Measurements from ENCODE around the gene THSD4.

THSD4 gene

DNA sequence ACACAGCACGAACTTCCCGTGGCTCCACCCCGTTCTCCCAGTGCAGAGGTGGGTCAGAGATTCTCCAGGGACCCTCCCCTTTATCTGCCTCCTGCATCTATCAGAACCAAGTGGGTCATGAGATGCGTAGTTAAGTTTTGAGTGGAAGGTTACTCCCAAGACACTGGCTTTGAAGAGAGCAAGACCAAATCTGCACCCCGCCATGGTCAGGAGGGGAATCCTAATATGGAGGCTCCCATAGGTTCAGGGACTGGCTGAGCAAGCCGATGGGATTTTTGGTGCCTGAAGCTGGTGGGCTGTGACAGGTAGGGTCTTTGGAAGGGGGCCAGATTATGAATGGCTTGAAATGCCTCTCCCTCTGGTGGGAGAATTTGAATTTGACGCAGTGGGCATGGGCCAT lies 488.1 kb downstream of the THSD4 start:
- DNase-seq: no peak

GRCh38 chr15:71607383-71607782 lies 492.1 kb downstream of the THSD4 start:
- no peak for DNase-seq

DNA sequence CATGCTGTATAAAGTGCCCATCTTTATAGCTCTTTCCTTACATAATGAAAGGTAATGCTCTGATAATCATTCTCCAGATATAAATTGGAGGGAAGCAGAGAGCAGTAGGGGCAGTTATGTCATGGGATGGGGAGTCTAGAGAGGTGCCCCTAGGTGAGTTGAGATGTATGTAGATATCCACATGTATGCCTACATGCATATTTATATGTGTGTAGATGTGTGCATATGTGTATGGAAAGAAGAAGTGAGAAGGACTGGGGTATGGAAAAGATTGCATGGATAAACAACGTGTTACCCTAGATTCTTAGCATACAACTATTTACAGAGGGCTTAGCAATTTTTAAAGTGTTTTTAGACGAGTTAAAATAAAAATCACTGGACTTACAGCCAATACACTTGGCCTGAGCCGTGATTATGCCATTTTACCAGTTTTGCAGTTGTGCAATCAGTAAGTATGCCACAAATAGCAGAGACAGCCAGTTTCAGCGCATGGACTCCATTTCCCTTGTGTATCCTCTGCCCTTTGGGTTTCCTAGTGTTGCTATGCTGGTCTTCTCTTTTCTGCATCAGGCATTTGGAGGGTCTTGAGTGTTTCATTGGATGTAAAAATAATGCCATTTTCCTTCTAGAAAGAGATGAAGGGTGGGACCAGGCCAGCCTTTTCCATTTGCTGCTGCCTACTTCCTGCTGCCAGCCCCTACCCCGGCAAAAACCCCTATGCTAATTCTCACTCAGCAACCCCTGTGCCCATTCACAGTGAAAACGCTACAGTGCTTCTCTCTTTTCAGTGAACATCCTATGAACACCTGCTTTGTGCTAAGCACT lies 495.7 kb downstream of the THSD4 start:
- DNase-seq: no peak

GRCh38 chr15:71611553-71612396 lies 496.5 kb downstream of the THSD4 start:
- DNase-seq: no peak

- DNase-seq: no peak
These were observed 497.1 kb downstream of the THSD4 start for GRCh38 chr15:71612397-71612722.

DNA sequence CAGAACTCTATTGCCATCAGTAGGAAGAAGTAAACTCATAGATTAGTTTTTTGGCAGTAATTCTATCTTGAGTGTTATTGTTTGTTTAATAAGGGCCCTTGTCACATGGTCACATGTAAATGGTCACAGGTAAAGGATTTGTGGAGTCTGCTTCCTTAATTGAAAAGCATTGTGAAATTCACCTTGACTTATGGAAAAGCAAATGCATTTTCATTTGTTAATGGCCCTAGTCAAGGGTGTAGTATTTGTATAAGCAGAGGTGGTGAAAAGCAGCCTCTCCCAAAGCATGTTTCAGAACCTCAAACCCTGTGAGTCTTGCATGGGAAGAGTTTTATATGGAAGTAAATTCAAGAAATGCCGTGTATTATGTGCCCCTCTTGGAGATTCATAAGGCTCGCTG lies 497.6 kb downstream of the THSD4 start:
- no peak for DNase-seq

DNA sequence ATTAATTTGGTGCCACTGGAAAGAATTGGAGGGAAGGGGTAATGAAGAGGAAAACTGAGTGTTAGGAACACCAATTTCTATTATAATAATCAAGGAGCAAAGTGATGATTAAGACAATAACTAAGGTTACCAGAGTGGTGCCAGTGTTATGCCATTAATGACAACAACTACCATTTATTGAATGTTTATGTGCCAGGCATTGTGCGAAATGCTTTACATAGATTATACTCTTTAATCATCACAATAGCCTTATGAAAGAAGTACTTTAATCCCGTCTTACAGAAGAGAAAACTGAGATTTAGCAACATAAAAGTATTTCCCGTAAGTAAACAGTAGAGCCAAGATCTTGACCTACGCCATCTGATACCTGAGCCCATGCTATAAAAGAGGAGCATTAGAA lies 507.8 kb downstream of the THSD4 start:
- DNase-seq: no peak

DNA sequence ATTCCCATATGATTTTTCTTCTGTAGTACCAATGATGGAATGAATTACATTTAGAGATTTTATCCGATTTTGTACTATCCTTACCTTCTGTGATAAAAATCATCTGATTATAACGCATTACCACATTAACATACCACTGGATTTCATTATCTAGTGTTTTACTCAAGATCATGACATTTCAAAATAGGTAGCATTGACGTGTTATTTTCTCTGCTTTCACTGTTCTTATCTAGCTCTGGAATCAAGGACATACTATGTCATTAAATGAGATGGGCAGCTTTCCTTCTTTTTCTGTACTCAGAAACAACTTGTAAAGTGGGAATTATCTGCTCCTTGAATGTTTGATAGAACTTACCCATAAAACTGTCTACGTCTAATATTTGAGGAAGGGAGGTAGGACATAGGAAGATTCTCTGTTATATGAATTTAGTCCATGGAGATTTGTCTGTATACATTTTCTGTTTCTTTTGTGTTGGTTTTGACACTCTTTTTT lies 511.4 kb downstream of the THSD4 start:
- no peak for DNase-seq

GRCh38 chr15:71627188-71627587 lies 511.9 kb downstream of the THSD4 start:
- DNase-seq: no peak

DNA sequence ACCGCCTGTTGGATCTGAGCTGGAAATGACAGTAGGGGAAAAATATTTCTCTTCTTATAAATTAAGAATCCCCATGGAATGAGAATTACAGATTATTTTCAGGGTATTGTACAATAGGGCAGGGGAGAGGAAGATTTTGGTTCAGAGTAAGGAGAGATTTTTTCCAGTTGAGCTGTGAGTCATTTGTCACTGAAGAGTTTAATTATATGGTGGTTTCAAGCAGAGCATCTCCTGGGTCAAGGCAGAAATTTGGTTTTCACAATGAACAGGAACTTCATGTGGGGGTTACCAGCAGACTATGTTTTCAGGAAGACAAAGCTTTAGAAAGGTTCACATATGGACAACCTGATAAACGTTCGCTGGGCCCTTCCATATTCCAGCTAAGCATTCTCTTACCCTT lies 512.3 kb downstream of the THSD4 start:
- no peak for DNase-seq

DNA sequence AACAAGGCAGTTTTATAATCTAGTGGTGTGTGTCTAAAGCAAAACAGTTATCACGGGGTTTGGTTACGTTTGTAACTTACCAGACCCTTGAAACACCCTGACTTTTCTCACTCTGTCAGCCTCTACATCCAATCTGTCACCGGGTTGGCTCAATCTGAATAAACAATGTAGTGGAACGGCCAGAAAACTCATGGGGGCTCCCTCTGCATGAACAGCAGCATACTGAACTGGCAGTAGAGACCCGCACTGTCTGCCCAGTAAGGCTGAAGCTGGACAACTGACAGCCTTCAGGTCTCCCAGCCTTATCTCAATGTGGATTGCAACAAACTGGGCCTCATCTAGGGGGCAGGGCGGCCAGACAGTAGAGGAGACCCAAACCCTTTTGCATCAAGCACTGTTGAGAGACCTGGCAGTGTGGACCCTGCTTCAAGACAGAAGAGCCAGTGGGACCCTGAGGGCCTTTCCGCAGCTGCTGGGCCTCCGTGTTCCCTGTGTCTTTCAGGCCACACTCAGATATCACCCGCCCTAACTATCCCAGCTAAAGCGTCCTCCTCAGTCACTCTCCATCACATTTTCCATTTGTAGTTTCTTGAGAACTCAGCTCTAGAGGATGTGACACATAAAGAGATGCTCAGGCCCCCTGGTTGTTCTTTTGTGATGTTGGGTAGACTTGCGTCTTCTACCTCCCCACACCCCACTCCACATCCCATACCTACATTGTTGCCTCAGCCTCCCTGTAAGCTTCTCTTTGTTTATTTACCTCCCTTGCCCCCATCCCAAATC lies 513.9 kb downstream of the THSD4 start:
- no peak for DNase-seq

- no peak for DNase-seq
These were observed 514.7 kb downstream of the THSD4 start for GRCh38 chr15:71629781-71630474.

DNA sequence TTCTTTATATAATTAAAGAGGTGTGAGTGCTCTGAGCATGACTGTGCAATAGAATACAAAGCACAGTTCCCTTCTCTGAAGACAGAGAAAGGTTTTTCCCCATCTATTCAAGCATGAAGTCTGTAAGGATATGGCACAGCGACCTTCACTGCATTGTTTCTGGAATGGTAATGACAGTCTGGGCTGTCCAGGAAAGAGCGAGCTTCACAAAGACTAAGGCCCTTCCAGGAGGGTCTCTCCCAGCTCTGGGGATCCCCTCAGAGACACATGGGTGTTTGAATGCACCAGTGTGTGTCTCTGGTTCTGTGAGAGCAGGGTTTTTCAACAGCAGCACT lies 515.2 kb downstream of the THSD4 start:
- DNase-seq: no peak

DNA sequence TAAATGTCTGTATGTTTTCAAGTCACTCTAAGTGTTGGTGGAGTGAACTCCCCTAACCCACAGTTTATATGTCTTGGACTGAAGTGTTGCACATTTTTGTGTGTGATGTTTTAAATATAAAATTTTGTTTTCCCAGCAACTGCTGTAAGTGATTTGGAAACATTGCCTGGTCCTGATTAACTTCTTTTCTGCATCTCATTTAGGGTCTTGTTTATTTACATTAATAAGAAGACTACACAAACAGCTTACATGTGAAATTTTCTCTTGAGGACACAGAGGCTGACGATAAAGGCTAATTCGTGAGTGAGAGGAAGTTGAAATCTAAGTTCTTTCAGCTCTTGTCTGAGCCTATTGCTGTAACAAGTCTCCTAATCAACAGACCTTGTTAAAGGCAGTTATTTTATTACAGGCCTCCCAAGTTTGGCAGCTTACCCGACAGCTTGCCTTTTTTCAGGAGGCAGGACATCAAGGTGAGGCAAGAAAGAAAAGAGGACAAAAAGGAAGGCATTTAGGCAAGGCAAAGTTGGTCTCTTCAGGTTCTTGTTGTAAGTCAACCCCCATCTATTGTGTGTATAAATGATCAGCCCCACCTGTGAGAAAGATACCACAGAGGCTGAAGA lies 517.4 kb downstream of the THSD4 start:
- DNase-seq: no peak

GRCh38 chr15:71634820-71635560 lies 519.7 kb downstream of the THSD4 start:
- DNase-seq: no peak

DNA sequence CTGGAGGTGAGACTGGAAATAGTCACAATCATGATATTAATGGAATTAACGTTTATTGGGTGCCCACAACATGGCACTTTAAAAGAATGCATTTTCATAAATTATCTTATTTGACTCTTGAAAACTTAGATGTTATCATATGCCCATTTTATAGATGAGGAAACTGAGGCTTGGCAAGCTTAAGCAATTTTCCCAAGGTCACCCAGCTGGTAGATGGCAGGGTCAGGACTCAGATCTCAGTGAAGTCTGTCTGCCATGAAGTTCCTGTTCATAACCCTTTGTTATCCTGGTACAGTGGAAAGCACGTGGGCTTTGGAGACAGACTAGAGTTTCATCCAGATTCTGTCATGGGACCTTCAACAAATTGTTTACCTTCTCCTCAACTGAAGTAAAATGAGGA lies 520.5 kb downstream of the THSD4 start:
- DNase-seq: no peak

GRCh38 chr15:71638876-71639275 lies 523.6 kb downstream of the THSD4 start:
- DNase-seq: no peak

- no peak for DNase-seq
These were observed 524.2 kb downstream of the THSD4 start for GRCh38 chr15:71639471-71639870.

- no peak for DNase-seq
These were observed 528.6 kb downstream of the THSD4 start for GRCh38 chr15:71643918-71644317.

DNA sequence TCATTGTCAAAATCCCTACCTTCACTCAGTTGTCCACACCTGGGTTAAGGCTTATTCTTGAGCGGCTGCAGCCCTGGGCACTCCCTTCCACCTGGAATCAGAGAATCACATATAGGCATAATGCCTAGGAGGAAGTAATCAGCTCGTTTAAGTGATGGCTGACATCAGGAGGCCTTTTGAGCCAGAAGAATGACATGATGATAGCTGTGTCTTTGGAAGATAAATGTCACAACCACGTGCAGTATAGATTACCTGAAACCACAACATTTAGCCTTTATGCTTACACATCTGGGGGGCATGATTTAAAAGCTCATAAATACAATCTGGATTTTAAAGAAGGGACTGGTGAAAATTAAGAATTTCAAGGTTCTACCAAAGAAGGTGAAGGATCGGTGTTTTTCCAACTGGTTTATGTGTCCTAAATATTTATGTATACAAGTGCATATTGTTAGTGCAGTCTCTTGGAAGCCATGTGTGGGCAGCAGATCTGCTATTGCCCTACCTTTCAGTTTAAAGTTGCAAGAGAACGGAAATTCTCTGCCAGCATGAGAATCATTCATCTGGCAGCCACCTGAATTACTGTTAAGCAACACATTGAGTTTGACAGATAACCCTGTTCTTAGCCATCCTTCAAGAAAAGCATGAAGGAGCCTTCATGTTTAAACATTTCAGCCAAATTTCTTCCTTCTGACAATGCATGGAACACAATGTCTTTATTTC lies 531.7 kb downstream of the THSD4 start:
- DNase-seq: no peak

GRCh38 chr15:71647487-71647808 lies 532.2 kb downstream of the THSD4 start:
- no peak for DNase-seq
